Ramos (cell line): ENCODE results near the gene DXO.
"Not testable (repeated sequence)": the region's sequence is repeated elsewhere in the genome, so short reads cannot be mapped to it uniquely, and the experiment has no call there.

Experiments
- in situ Hi-C: fragments of 300-500 bp; cut with MboI; formaldehyde crosslinking; loops from one replicate; pipeline ENCODE4 v1.14.3; 2022; ENCODE audit warnings: low sequenced_read_pairs; ENCODE audit not compliant: unreplicated experiment

Gene DXO

DNA sequence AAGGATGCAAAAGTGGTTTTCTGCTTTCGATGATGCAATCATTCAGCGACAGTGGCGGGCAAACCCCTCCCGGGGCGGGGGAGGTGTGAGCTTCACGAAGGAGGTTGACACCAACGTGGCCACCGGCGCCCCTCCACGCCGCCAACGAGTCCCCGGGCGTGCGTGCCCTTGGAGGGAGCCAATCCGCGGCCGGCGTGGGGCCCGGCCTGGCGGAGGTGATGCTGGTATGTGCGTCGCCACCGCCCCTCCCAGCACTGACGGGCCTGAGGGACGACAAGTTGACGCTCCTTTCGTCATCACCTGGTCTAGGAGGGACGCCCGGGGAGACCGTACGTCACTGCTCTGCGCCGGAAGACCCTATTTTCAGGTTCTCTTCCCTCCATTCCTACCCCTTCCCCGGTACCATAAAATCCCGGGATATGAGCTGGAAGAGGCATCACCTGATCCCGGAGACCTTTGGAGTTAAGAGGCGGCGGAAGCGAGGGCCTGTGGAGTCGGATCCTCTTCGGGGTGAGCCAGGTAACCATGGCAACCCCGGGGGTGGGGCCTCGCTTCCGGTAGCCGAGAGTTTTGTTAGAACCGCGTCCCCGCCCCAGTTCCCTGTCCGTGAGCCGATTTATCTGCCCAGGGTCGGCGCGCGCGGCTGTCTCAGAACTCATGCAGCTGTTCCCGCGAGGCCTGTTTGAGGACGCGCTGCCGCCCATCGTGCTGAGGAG lies at the start of gene DXO:
Gene DXO (minus strand): TSS at position 146 of the 716 bp plus-strand sequence. CDS start 463 bp downstream, outside the sequence.
- in situ Hi-C loops, result no loop called here

DNA sequence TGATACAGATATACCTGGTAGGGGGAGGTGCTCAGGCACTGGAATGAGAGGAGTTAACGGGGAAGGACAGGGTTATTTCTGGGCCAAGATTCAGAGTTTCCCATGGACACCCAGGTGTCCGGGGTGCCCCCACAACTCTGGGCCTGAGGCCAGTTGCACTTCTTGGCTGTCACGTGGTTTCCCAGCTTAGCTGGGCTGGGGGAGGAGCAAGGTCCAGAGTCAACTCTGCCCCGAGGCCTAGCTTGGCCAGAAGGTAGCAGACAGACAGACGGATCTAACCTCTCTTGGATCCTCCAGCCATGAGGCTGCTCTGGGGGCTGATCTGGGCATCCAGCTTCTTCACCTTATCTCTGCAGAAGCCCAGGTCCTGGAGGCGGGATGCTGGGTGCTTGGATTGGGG lies 42.6 kb upstream of the DXO start, which contains the start of gene C4B:
Gene C4B (plus strand): TSS at position 249 of the 400 bp plus-strand sequence. CDS start 51 bp downstream, at position 300.
- in situ Hi-C loops, result not testable (repeated sequence)

DNA sequence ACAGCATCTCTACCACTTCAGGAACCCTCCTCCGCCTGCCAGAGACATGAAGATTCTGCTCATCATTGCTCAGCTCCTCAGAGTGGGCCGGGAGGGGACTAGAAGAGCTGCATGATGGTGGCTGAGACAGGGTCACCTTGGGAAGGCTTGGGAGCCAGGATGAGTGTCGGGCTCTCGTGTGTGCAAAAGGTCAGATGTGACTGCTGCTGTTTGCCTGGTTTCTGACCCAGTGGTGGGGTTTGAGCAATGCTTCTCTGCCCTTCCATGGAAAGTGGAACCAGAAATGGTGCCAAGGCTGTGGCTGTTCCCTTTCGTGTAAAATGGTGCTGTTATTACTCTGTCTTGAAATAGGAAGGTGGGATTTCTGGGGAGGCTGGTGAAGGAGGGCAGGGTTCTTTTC lies 41.8 kb upstream of the DXO start:
- in situ Hi-C loops, result not testable (repeated sequence)

DNA sequence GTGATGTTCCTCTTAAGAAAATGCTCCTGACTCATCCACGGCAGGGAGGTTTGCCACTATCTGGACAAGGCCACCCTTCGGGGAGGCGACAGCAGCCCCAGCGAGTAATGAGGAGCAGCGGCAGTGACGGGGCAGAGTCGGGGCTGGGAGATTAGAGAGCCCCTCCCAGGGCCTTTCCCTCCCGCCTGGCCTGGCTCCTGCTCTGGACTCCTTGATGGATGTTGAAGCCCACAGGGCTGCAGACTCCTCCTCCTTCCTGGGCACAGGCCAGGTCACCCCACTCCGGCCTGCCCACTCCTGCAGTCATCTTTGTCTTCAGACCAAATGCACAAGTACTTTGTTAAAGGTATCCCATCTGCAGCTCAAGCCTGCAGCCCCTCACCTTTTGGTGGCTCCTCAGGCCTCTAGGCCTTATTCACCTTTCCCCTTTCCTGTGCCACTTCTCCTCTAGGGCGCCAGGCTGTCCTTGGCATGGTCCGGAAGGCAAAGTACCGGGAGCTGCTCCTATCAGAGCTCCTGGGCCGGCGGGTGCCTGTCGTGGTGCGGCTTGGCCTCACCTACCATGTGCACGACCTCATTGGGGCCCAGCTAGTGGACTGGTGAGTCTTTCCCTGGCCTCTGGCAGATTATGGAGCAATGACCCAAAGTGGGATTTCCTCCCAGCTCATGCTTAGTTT lies 41.1 kb upstream of the DXO start:
- in situ Hi-C loops, result not testable (repeated sequence)

DNA sequence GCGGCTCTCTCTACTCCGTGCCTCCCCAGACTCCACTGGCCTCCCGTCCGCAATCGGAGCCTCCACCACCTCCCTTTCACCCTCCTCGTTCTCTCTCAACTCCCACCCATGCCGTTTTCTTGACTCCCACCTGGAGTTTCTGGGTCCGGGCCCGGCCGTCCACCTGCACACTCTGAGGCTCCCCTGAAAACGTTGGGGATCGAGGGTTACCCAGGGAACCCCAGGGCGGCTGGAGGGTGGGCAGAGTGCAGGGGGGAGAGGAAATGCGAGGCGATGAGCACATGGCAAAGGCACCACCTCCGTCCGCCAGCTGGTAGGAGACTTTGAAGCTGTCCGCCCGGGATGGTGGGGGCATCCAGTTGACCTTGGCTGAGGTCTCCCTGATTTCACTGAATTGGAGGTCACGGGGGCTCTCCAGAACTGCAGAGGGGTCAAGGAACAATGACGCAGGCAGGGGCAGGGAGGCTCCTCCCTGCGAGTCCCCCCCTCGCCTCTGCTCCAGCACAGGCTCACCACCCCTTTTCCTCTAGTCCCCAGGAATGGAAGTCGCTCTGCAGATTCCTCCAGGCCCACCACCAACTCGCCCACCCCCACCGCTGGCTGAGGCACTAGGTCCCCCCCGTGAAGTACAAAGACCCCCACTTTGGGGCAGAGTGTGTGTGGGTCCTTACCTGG lies 39.1 kb upstream of the DXO start:
- in situ Hi-C loops, result not testable (repeated sequence)

DNA sequence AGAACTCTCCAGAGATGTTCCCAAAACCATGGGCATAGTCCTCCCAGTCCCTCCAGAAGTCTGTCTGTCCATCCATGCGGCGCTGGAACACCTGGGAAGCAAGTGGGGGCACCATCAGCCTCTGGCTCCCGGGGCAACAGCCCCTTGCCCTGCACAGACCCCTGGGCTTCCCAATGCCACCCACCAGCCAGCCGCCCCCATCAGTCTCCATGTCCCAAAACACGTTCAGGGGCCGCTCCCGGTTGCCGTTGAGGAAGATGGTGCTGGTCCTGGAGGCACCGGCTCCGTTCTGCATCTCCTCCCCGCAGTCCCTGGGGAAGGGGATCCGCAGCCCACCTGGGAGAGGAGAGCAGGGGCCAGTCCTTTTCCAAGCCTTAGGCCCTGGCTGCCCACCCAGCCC lies 37.6 kb upstream of the DXO start:
- in situ Hi-C loops, result not testable (repeated sequence)

DNA sequence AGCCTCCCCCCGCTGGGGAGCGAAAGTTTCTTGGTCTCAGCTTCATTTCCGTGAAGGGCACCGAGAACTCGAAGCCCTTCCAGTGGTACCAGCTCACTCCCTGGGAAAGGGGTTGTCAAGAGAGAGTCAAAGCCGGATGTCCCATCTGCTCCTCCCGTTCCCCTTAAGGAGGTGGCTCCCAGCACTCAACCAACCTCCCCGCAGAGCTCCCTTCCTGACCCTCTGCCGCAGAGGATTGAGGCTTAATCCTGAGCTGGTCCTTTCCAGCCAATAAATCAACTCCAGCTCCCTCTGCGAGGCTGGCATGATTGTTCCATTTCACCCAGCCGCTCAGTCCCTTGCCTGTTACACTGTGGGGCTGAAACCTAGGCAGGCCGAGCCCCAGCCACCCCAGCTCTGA lies 36.7 kb upstream of the DXO start:
- in situ Hi-C loops, result not testable (repeated sequence)

DNA sequence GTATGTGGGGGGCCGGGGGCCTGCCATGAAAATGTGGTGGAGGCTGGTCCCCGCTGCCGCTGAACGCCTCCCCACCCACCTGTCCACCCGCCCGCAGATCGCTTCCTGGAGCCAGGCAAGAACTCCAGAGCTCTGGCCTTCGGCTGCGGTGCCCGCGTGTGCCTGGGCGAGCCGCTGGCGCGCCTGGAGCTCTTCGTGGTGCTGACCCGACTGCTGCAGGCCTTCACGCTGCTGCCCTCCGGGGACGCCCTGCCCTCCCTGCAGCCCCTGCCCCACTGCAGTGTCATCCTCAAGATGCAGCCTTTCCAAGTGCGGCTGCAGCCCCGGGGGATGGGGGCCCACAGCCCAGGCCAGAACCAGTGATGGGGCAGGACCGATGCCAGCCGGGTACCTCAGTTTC lies 36.1 kb upstream of the DXO start:
- in situ Hi-C loops, result not testable (repeated sequence)

DNA sequence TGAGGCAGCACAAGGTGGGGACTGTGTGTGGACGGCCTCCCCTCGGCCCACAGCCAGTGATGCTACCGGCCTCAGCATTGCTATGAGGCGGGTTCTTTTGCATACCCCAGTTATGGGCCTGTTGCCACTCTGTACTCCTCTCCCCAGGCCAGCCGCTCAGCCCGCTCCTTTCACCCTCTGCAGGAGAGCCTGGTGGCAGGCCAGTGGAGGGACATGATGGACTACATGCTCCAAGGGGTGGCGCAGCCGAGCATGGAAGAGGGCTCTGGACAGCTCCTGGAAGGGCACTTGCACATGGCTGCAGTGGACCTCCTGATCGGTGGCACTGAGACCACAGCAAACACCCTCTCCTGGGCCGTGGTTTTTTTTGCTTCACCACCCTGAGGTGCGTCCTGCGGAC lies 35.1 kb upstream of the DXO start:
- in situ Hi-C loops, result not testable (repeated sequence)

DNA sequence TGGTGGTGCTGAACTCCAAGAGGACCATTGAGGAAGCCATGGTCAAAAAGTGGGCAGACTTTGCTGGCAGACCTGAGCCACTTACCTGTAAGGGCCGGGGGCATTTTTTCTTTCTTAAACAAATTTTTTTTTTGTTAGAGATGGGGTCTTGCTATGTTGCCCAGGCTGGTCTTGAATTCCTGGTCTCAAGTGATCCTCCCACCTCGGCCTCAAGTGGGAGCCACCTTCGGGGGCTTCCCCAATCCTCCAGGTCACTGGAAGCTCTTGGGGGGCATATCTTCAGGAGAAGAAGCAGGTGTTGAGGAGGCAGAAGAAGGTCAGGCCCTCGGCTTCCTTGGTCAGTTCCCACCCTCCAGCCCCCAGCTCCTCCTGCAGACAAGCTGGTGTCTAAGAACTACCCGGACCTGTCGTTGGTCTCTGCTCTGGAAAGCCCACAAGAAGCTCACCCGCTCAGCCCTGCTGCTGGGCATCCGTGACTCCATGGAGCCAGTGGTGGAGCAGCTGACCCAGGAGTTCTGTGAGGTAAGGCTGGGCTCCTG lies 34.1 kb upstream of the DXO start:
- in situ Hi-C loops, result not testable (repeated sequence)

DNA sequence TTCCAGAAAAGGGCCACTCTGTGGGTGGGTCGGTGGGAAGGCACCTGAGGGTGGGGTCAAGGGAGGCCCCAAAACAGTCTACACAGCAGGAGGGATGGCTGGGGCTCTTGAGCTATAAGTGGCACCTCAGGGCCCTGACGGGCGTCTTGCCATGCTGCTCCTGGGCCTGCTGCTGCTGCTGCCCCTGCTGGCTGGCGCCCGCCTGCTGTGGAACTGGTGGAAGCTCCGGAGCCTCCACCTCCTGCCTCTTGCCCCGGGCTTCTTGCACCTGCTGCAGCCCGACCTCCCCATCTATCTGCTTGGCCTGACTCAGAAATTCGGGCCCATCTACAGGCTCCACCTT lies 33.6 kb upstream of the DXO start:
- in situ Hi-C loops, result not testable (repeated sequence)

DNA sequence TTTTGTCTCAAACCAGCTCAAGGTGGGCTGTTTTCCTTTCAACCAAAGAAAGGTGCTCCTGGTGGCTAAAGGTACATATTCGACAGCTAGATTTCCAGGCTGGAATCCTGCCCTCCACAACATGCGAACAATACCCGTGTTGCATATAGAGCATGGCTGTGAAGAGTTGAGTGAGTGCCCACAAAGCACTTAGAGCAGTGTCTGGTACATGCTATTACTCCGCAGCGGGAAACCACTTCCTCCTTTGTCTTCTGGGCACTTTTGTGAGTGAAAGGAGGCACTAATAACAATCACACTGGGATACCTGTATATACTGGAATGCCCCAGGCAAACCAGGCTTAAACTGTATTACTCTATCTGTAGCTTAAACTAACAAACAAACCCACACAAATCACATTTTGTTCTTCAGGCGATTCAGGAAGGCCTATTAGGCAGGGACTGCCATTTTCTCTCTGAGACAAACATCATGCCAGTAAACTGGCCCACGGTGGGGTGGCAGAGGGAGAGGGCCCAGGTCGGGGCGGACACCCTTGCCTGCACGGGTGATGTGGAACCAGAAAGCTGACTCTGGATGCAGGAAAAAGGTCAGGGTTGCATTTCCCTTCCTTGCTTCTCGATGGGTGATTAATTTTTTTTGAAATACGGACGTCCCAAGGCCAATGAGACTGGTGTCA lies 33.1 kb upstream of the DXO start:
- in situ Hi-C loops, result not testable (repeated sequence)

DNA sequence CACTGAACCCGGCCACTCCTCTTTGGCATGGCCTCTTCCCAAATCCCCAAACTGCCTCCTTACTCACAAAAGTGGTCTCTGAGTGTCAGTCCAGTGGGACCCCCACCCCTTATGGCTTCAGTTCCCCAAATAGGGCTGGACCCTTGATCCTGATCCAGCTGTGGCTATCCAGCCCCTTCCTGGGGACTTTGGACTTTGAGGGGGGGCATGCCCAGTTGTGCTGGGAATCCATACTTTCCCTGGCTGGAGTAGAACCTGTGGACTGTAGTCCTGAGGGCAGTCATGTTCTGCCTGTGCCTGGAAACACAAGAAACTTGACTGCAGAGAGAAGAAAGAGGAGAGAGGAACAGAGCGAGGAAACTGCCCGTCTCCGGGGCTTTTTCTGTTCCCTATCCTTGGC lies 32.5 kb upstream of the DXO start:
- in situ Hi-C loops, result not testable (repeated sequence)

DNA sequence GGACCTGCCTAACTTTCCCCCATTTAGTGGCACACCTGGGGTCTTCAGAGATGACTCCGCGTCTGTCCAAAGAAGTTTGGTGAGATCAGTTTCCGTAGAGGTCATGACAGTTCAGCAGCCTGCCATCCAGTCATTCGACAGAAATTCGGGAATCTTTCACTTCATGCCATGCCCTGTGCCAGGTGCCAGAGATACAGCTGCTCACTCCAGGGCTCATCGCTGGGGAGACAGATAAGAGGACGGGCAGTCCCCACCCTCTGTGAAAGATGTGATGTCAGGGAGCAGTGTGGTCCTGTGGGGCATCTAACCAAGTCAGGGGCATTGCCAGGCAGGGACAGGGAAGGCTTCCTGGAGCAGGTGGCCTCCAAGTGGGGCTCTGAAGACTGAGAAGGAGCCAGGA lies 31.4 kb upstream of the DXO start:
- in situ Hi-C loops, result not testable (repeated sequence)

DNA sequence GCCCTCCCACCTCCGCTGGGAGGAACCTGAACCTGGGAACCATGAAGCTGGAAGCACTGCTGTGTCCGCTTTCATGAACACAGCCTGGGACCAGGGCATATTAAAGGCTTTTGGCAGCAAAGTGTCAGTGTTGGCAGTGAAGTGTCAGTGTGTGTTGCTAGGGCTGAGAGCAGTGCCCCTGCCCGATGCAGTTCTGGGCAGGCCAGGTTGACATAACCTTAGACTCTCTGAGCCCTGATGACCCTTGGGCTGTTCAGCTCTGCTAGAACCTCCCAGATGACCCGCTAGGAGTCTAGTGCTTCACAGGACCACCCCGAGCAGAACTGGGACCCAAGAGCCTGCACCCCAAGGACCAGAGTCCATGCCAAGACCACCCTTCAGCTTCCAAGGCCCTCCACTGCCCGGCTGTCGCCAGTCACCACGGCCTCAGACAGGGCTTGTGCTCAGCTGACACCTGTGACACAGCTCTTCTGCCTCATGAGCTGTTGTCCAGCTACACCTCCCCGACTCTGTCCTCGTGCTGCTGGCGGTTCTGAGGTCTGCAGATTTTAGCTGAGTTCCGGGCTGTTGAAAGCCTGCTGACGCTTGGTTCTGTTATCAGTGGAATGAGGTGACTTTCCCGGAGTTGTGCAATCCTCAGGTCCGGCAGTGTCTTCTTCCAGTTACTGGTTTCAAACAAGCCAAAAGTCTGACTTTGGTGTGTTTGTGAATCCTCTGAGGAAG lies 30.8 kb upstream of the DXO start:
- in situ Hi-C loops, result not testable (repeated sequence)

DNA sequence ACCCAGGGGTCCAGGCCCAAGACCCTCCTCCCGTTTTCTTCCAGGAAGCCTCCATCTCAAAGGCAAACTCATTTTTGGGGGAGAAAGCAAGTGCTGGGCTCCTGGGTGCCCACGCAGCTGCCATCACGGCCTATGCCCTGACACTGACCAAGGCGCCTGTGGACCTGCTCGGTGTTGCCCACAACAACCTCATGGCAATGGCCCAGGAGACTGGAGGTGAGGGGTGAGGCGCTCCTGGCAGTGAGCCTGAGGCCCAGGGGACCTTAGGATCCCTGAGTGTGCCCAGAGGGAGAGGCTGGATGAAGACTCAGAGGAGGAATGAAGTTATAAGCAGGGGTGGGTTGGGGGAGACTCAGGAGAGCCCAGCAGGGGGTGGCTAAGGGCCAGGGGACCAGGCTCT lies 24.4 kb upstream of the DXO start:
- in situ Hi-C loops, result not testable (repeated sequence)

DNA sequence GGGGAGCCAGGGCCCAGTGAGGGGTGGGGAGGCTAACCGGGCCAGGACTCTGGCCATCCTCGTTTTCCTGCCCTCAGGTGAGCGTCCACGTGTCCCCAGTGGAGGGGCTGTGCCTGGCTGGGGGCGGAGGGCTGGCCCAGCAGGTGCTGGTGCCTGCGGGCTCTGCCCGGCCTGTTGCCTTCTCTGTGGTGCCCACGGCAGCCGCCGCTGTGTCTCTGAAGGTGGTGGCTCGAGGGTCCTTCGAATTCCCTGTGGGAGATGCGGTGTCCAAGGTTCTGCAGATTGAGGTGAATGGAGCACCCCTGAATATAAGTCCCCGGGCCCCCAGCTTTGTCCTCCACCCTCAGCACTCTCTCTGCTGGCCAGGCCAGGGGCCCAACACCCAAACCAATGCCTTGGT lies 22.5 kb upstream of the DXO start:
- in situ Hi-C loops, result not testable (repeated sequence)

DNA sequence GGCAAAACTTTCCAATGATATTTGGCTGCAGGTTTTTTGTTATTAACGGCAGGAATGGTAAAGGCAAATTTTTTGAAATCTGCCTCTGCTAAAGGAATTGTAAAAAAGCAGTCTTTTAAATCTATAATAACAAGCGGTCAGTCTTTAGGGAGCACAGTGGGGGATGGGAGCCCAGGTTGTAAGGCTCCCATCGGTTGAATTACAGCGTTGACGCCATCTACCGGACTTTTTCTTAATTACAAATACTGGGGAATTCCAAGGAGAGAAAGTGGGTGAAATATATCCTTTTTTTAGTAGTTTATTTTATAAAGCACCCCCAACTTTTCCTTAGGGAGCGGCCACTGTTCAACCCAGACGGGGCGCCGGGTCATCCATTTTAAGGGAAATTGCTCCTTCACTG lies 17.4 kb upstream of the DXO start:
- in situ Hi-C loops, result not testable (repeated sequence)

DNA sequence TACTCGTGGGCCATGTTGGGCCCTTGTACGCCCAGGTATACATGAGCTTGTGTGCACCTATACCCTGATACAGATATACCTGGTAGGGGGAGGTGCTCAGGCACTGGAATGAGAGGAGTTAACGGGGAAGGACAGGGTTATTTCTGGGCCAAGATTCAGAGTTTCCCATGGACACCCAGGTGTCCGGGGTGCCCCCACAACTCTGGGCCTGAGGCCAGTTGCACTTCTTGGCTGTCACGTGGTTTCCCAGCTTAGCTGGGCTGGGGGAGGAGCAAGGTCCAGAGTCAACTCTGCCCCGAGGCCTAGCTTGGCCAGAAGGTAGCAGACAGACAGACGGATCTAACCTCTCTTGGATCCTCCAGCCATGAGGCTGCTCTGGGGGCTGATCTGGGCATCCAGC lies 9.8 kb upstream of the DXO start, which contains the start of gene C4A:
Gene C4A (plus strand): TSS at position 314 of the 400 bp plus-strand sequence. CDS start 51 bp downstream, at position 365.
- in situ Hi-C loops, result not testable (repeated sequence)

DNA sequence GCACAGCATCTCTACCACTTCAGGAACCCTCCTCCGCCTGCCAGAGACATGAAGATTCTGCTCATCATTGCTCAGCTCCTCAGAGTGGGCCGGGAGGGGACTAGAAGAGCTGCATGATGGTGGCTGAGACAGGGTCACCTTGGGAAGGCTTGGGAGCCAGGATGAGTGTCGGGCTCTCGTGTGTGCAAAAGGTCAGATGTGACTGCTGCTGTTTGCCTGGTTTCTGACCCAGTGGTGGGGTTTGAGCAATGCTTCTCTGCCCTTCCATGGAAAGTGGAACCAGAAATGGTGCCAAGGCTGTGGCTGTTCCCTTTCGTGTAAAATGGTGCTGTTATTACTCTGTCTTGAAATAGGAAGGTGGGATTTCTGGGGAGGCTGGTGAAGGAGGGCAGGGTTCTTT lies 9.1 kb upstream of the DXO start:
- in situ Hi-C loops, result not testable (repeated sequence)
